Osteoblast (primary cell): ENCODE results near the gene AHNAK. TPM values are rescaled to one million over a fixed set of nuclear protein-coding genes. Genes with fewer than 3 reads are reported as not detected.

Source experiments
- DNase-seq: peaks from one replicate; pipeline ENCODE4 v3.0.0; 2011; ENCODE audit warnings: low spot score, mixed read lengths; ENCODE audit not compliant: insufficient read length; ENCODE audit errors: missing footprints
- H2AFZ ChIP-seq: 2 replicates; pipeline ENCODE4 v1.6.0; 2011; ENCODE audit warnings: mild to moderate bottlenecking, low read length
- H3K27ac ChIP-seq: 2 replicates; pipeline ENCODE4 v1.5.1; 2011; ENCODE audit warnings: mild to moderate bottlenecking, low read depth, low read length, moderate library complexity
- H3K27me3 ChIP-seq: 2 replicates; pipeline ENCODE4 v1.6.0; 2012; ENCODE audit warnings: mild to moderate bottlenecking, control low read depth, inconsistent platforms, low read length, moderate library complexity; ENCODE audit not compliant: insufficient read depth
- H3K36me3 ChIP-seq: 2 replicates; pipeline ENCODE4 v1.5.1; 2011; ENCODE audit warnings: mild to moderate bottlenecking, low read length, control low read depth, moderate library complexity; ENCODE audit not compliant: insufficient read depth
- H3K4me1 ChIP-seq: 2 replicates; pipeline ENCODE4 v1.5.1; 2011; ENCODE audit warnings: mild to moderate bottlenecking, low read length, control low read depth, moderate library complexity; ENCODE audit not compliant: insufficient read depth
- H3K4me2 ChIP-seq: 2 replicates; pipeline ENCODE4 v1.6.0; 2011; ENCODE audit warnings: mild to moderate bottlenecking, low read length; ENCODE audit not compliant: insufficient read depth
- H3K4me3 ChIP-seq: fragments of 200-600 bp; sonication (generic); 3 replicates; pipeline ENCODE4 v1.5.1; 2012; ENCODE audit warnings: mild to moderate bottlenecking, low read length, inconsistent platforms; ENCODE audit not compliant: insufficient read depth
- H3K79me2 ChIP-seq: 2 replicates; pipeline ENCODE4 v1.6.0; 2012; ENCODE audit warnings: mild to moderate bottlenecking, low read length, control low read depth, inconsistent platforms; ENCODE audit not compliant: insufficient read depth
- H3K9me3 ChIP-seq: 2 replicates; pipeline ENCODE4 v1.5.1; 2011; ENCODE audit warnings: low read depth, low read length, control low read depth
- H4K20me1 ChIP-seq: 2 replicates; pipeline ENCODE4 v1.6.0; 2012; ENCODE audit warnings: mild to moderate bottlenecking, low read length, control low read depth; ENCODE audit not compliant: insufficient read depth
- CTCF ChIP-seq: IDR thresholded peaks from 2 replicates; pipeline ENCODE4 v1.5.1; 2011; ENCODE audit warnings: mild to moderate bottlenecking, low read depth, low read length, moderate library complexity; ENCODE audit errors: extremely low read depth
- total RNA-seq: library from RNA; depleted of rRNA; stranded (reverse); fragments of >200 nt; gene quantifications from 2 replicates; pipeline ENCODE4 v1.2.3, GENCODE V29; 2012

AHNAK gene
- total RNA-seq, 1 donor, result 720 TPM

DNA sequence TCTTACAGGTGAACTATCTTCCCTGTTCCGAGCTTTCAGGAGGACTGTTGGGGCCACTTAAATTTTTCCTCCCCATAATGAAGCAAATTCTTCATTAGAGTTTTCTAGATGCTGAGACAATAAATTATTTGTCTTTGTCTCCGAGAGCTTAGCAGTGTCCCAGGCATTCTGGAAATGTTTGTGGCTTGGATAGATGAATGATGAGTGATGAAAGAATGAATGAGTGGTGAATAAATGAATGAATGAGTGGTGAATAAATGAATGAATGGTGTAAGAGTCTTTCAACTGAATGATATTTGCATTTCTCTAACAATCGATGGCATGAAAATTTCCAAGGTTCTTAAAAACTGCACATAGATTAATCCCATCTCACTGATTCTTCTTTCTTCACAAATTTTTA is 52.8 kb downstream of the AHNAK start:
- no peak overlapping the region for H3K27ac ChIP-seq
- H3K79me2 ChIP-seq, result no peaks in the 10 kb centered on the region
- H2AFZ ChIP-seq, result no peak overlapping the region
- no peak overlapping the region for H3K4me2 ChIP-seq
- no peaks in the 10 kb centered on the region for H3K27me3 ChIP-seq
- H3K4me3 ChIP-seq, result no peak overlapping the region
- H3K4me1 ChIP-seq, result peaks cover 21% of the 10 kb centered on the region
- H4K20me1 ChIP-seq, result no peaks in the 10 kb centered on the region
- DNase-seq, result no peak
- TF ChIP-seq CTCF, result no peak
- H3K9me3 ChIP-seq, result no peaks in the 10 kb centered on the region
- no peaks in the 10 kb centered on the region for H3K36me3 ChIP-seq

DNA sequence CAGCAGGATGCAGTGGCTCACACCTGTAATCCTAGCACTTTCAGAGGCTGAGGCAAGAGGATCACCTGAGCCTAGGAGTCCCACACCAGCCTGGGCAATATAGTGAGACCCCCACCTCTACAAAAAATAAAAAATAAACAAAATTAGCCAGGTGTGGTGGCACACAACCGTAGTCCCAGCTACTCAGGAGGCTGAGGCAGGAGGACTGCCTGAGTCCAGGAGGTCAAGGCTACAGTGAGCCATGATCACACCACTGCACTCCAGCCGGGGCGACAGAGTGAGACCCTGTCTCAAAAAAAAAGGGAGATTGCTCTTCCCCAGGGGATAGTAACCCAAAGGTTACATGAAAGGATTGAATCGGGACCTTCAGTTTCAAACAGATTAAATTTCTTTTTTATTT is 54.0 kb downstream of the AHNAK start:
- Histone ChIP-seq H3K4me1 (peaks cover 23% of the 10 kb centered on the region), H3K27ac (no peak overlapping the region), H3K4me3 (no peak overlapping the region), H2AFZ (no peak overlapping the region), H3K4me2 (no peak overlapping the region), H4K20me1 (no peaks in the 10 kb centered on the region), H3K27me3 (no peaks in the 10 kb centered on the region), H3K9me3 (no peaks in the 10 kb centered on the region), H3K79me2 (no peaks in the 10 kb centered on the region), H3K36me3 (no peaks in the 10 kb centered on the region)
- DNase-seq, result no peak
- TF ChIP-seq CTCF, result no peak

GRCh38 chr11:62491571-62492329 is 54.9 kb downstream of the AHNAK start:
- H3K36me3 ChIP-seq, result no peaks in the 10 kb centered on the region
- H3K4me3 ChIP-seq, result no peak overlapping the region
- H3K27me3 ChIP-seq, result no peaks in the 10 kb centered on the region
- no peak overlapping the region for H3K27ac ChIP-seq
- no peak for DNase-seq
- H3K4me2 ChIP-seq, result no peak overlapping the region
- no peak overlapping the region for H2AFZ ChIP-seq
- H3K79me2 ChIP-seq, result no peaks in the 10 kb centered on the region
- H4K20me1 ChIP-seq, result no peaks in the 10 kb centered on the region
- TF ChIP-seq CTCF, result no peak
- H3K9me3 ChIP-seq, result no peaks in the 10 kb centered on the region
- peaks cover 15% of the 10 kb centered on the region for H3K4me1 ChIP-seq

DNA sequence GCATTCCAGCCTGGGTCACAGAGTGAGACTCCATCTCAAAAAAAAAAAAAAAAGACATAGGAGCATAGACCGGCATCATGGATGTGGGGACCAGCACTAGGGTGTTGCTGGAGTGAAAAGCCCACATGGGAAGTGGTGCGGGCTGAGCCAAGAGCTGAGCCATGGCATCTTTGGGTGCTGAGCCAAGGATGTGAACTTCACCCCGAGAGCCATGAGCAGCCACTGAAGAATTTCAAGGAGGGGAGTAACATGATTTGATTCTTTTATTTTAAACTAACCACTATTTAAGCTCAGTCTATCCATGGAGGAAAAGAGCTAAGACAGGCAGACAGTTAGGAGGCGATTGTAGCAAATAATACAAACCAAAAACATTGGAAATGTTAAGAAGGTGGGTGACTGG is 57.4 kb downstream of the AHNAK start:
- DNase-seq, result peak; percentile 93
- H2AFZ ChIP-seq, result no peak overlapping the region
- H3K9me3 ChIP-seq, result no peaks in the 10 kb centered on the region
- H3K36me3 ChIP-seq, result no peaks in the 10 kb centered on the region
- H3K4me3 ChIP-seq, result no peak overlapping the region
- no peaks in the 10 kb centered on the region for H3K27me3 ChIP-seq
- H4K20me1 ChIP-seq, result no peaks in the 10 kb centered on the region
- peak overlapping the region; percentile 75 for H3K27ac ChIP-seq
- no peak for TF ChIP-seq CTCF
- peak overlapping the region; percentile 30 for H3K4me2 ChIP-seq
- H3K79me2 ChIP-seq, result no peaks in the 10 kb centered on the region
- H3K4me1 ChIP-seq, result peaks cover 15% of the 10 kb centered on the region
